HepG2 (cell line): ENCODE data around the gene IHH. TPM values are rescaled to one million over a fixed set of nuclear protein-coding genes. Genes with fewer than 3 reads are reported as not detected.

Experiments used
- ELK4 ChIP-seq: sonication (generic); formaldehyde crosslinking; IDR thresholded peaks from 2 replicates; pipeline ENCODE4 v1.9.0; 2021; ENCODE audit warnings: missing genetic modification reagents, borderline replicate concordance
- FOSL1 ChIP-seq: sonication (generic); formaldehyde crosslinking; IDR thresholded peaks from 2 replicates; pipeline ENCODE4 v1.9.0; 2021; ENCODE audit warnings: missing genetic modification reagents, borderline replicate concordance
- GLI4 ChIP-seq: sonication (generic); formaldehyde crosslinking; IDR thresholded peaks from 2 replicates; pipeline ENCODE4 v1.5.1; 2020; ENCODE audit warnings: missing genetic modification reagents, mild to moderate bottlenecking, moderate library complexity, borderline replicate concordance
- KAT7 ChIP-seq: IDR thresholded peaks from 2 replicates; pipeline ENCODE4 v1.6.1; 2018; ENCODE audit warnings: borderline replicate concordance, missing compliant biosample characterization
- KAT8 ChIP-seq: IDR thresholded peaks from 2 replicates; pipeline ENCODE4 v1.6.1; 2016; ENCODE audit warnings: missing genetic modification reagents, missing compliant biosample characterization
- MYC ChIP-seq: sonication (generic); formaldehyde crosslinking; IDR thresholded peaks from 2 replicates; pipeline ENCODE4 v1.9.0; 2021; ENCODE audit warnings: missing genetic modification reagents, borderline replicate concordance
- PHF8 ChIP-seq: sonication (generic); formaldehyde crosslinking; IDR thresholded peaks from 2 replicates; pipeline ENCODE4 v1.5.0; 2020; ENCODE audit warnings: missing genetic modification reagents
- SP1 ChIP-seq, 2 experiments: fragments of 450-650 bp in 1 of 2; sonication (generic) in 1 of 2; formaldehyde crosslinking in 1 of 2; IDR thresholded peaks; 2 replicates each; pipeline versions ENCODE4 v1.4.0 to v1.6.1; 2016 to 2020; ENCODE audit warnings: missing genetic modification reagents in 1 of 2
- U2AF2 ChIP-seq: fragments of 200-400 bp; formaldehyde crosslinking; IDR thresholded peaks from 2 replicates; pipeline ENCODE4 v1.6.1; 2017; ENCODE audit warnings: low read depth, mild to moderate bottlenecking, low read length
- ZBTB3 ChIP-seq: sonication (generic); formaldehyde crosslinking; IDR thresholded peaks from 2 replicates; pipeline ENCODE4 v1.4.0; 2020; ENCODE audit warnings: low read depth, mild to moderate bottlenecking, moderate library complexity, missing genetic modification reagents, borderline replicate concordance
- ZEB1 ChIP-seq: IDR thresholded peaks from 2 replicates; pipeline ENCODE4 v1.6.1; 2012; ENCODE audit warnings: mild to moderate bottlenecking, low read depth, inconsistent platforms; ENCODE audit not compliant: insufficient replicate concordance
- ZNF546 ChIP-seq: sonication (generic); formaldehyde crosslinking; conservative IDR thresholded peaks from 2 replicates; pipeline ENCODE4 v1.8.1; 2023; ENCODE audit warnings: mild to moderate bottlenecking, missing genetic modification reagents
- ZNF547 ChIP-seq: sonication (generic); formaldehyde crosslinking; IDR thresholded peaks from 2 replicates; pipeline ENCODE4 v1.5.1; 2020; ENCODE audit warnings: mild to moderate bottlenecking, missing genetic modification reagents
- ZNF567 ChIP-seq: sonication (generic); formaldehyde crosslinking; IDR thresholded peaks from 2 replicates; pipeline ENCODE4 v1.8.1; 2023; ENCODE audit warnings: mild to moderate bottlenecking, missing genetic modification reagents, borderline replicate concordance
- ZNF639 ChIP-seq: conservative IDR thresholded peaks from 2 replicates; pipeline ENCODE4 v1.6.1; 2018; ENCODE audit warnings: missing genetic modification reagents
- ZNF781 ChIP-seq: sonication (generic); formaldehyde crosslinking; IDR thresholded peaks from 2 replicates; pipeline ENCODE4 v1.5.1; 2020; ENCODE audit warnings: borderline replicate concordance, mild to moderate bottlenecking, missing genetic modification reagents; ENCODE audit errors: not compliant biosample characterization
- polyA plus RNA-seq, 8 experiments: library from polyadenylated mRNA; depleted of rRNA in 3 of 8; stranded (reverse) in 7 of 8; unstranded in 1 of 8; fragments of >200 nt; fragmentation: Illumina TruSeq in 4 of 8; extraction: Trizol in 4 of 8; gene quantifications; 2 replicates each; pipeline versions ENCODE4 v1.2.1 to v1.2.3, GENCODE V29; 2011 to 2016; ENCODE audit warnings: low read depth in 4 of 8, missing spikeins in 1 of 8, mixed read lengths in 1 of 8; ENCODE audit not compliant: insufficient read depth in 1 of 8
- total RNA-seq, 5 experiments: library from RNA; depleted of rRNA; stranded (reverse); fragments of >200 nt; fragmentation: Illumina TruSeq; extraction: Trizol; gene quantifications; 2 replicates each; pipeline ENCODE4 v1.2.3, GENCODE V29; 2016; ENCODE audit warnings: low read depth in 1 of 5
- TF ChIP-seq, protein P1 (sequence below): IDR thresholded peaks from 2 replicates; pipeline ENCODE4 v1.6.1; 2016; ENCODE audit warnings: low read depth, missing genetic modification reagents, missing compliant biosample characterization
- TF ChIP-seq, protein P2 (sequence below): sonication (generic); formaldehyde crosslinking; IDR thresholded peaks from 2 replicates; pipeline ENCODE4 v1.4.0; 2020; ENCODE audit warnings: missing genetic modification reagents

IHH gene
- total and polyA plus RNA-seq, 2 of the 13 experiments (the other 11 are each of a cell fraction or from before 2014, with no cell fraction given): 0.42 TPM; not detected in 1

DNA sequence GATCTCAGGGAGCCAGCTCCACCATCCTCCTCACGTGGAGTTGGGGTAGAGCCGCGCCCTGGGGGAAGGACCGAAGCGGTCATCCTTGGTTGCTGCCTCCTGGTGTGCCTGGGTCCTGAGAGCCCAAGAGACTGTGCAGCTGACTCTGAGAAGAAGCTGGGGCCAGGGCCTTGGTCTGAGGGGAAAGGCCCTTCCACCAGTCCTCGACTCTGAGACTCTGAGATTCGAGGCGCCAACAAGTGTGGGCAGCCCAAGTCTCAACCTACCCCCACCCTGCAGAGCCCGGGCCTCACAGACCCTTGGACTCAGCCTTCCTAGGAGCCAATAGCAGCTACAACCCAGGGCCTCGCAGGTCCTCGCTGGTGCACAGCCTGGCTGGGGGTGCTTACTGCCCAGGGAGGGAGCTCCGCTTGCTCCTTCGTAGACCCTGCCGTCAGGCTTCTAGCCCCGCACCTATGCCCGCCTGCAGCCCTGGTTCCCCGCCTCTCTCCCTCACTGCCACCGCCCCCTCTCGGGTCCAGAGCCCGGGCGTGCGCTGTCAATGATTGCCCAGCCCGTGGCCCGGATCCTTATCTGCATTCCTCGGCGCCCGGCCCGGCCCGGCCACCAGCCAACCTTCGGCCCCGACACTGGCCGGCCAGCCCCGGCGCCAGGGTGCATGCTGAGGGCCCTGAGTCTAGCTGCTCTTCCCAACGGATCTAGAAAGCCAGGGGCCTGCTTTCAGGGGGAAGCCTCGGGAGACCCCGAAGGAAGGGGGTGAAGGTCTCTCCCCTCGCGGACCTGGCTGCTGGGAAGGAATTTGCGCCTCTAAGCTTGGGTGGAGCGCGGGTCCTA lies 2.0 kb downstream of the IHH start (continued):
- 0 out of 2 replicates have a peak, but pooled peaks have one; percentile 12 for TF ChIP-seq GLI4 (CRISPR knock-in tag)
- peak; percentile 59; the same call in 1 of the 2 replicates for TF ChIP-seq PHF8
- TF ChIP-seq U2AF2: no peak
- TF ChIP-seq KAT8 (CRISPR knock-in tag): peak; percentile 61
- TF ChIP-seq, protein P1, sequence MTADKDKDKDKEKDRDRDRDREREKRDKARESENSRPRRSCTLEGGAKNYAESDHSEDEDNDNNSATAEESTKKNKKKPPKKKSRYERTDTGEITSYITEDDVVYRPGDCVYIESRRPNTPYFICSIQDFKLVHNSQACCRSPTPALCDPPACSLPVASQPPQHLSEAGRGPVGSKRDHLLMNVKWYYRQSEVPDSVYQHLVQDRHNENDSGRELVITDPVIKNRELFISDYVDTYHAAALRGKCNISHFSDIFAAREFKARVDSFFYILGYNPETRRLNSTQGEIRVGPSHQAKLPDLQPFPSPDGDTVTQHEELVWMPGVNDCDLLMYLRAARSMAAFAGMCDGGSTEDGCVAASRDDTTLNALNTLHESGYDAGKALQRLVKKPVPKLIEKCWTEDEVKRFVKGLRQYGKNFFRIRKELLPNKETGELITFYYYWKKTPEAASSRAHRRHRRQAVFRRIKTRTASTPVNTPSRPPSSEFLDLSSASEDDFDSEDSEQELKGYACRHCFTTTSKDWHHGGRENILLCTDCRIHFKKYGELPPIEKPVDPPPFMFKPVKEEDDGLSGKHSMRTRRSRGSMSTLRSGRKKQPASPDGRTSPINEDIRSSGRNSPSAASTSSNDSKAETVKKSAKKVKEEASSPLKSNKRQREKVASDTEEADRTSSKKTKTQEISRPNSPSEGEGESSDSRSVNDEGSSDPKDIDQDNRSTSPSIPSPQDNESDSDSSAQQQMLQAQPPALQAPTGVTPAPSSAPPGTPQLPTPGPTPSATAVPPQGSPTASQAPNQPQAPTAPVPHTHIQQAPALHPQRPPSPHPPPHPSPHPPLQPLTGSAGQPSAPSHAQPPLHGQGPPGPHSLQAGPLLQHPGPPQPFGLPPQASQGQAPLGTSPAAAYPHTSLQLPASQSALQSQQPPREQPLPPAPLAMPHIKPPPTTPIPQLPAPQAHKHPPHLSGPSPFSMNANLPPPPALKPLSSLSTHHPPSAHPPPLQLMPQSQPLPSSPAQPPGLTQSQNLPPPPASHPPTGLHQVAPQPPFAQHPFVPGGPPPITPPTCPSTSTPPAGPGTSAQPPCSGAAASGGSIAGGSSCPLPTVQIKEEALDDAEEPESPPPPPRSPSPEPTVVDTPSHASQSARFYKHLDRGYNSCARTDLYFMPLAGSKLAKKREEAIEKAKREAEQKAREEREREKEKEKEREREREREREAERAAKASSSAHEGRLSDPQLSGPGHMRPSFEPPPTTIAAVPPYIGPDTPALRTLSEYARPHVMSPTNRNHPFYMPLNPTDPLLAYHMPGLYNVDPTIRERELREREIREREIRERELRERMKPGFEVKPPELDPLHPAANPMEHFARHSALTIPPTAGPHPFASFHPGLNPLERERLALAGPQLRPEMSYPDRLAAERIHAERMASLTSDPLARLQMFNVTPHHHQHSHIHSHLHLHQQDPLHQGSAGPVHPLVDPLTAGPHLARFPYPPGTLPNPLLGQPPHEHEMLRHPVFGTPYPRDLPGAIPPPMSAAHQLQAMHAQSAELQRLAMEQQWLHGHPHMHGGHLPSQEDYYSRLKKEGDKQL (CRISPR knock-in tag): peak; percentile 73
- TF ChIP-seq ZNF546 (CRISPR knock-in tag): no peak
- TF ChIP-seq SP1 (IDR thresholded peaks at IDR 0.05): no peak
- no peak for TF ChIP-seq SP1 (CRISPR knock-in tag; IDR thresholded peaks at IDR 0.05)
- peak; percentile 53 for TF ChIP-seq ZNF781
- TF ChIP-seq ZNF547 (CRISPR knock-in tag): no peak
- TF ChIP-seq, protein P2, sequence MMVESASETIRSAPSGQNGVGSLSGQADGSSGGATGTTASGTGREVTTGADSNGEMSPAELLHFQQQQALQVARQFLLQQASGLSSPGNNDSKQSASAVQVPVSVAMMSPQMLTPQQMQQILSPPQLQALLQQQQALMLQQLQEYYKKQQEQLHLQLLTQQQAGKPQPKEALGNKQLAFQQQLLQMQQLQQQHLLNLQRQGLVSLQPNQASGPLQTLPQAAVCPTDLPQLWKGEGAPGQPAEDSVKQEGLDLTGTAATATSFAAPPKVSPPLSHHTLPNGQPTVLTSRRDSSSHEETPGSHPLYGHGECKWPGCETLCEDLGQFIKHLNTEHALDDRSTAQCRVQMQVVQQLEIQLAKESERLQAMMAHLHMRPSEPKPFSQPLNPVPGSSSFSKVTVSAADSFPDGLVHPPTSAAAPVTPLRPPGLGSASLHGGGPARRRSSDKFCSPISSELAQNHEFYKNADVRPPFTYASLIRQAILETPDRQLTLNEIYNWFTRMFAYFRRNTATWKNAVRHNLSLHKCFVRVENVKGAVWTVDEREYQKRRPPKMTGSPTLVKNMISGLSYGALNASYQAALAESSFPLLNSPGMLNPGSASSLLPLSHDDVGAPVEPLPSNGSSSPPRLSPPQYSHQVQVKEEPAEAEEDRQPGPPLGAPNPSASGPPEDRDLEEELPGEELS: peak; percentile 83
- peak; percentile 51 for TF ChIP-seq MYC (CRISPR knock-in tag)
- no peak for TF ChIP-seq ZEB1
- TF ChIP-seq FOSL1 (CRISPR knock-in tag): no peak
- TF ChIP-seq ZBTB3 (CRISPR knock-in tag): no peak
- TF ChIP-seq ZNF567 (CRISPR knock-in tag): peak; percentile 7; the same call in 1 of the 2 replicates
- TF ChIP-seq KAT7 (CRISPR knock-in tag): no peak
- TF ChIP-seq ZNF639 (CRISPR knock-in tag): no peak; the same call in 1 of the 2 replicates
- TF ChIP-seq ELK4 (CRISPR knock-in tag): no peak
